ENCODE measurements around the gene ATP6V1D.

ATP6V1D gene

GRCh38 chr14:67391268-67391667, 31.7 kb upstream of the ATP6V1D start:
- DNase-seq (ENCODE audit: extremely low spot score): no peak
- TF ChIP-seq FOXM1 (IDR thresholded peaks at IDR 0.05; ENCODE audit: borderline replicate concordance): no peak
- no peak for TF ChIP-seq SUZ12 (IDR thresholded peaks at IDR 0.05)
- TF ChIP-seq SP1 (IDR thresholded peaks at IDR 0.05): no peak
- TF ChIP-seq CTBP1 (IDR thresholded peaks at IDR 0.05; ENCODE audit: borderline replicate concordance): no peak
- TF ChIP-seq FOXK2 (IDR thresholded peaks at IDR 0.05): no peak
- no peak for TF ChIP-seq HDGF (IDR thresholded peaks at IDR 0.05; ENCODE audit: borderline replicate concordance)
- TF ChIP-seq ARNT (IDR thresholded peaks at IDR 0.05): no peak
- no peak for TF ChIP-seq ZNF384 (IDR thresholded peaks at IDR 0.05)
- no peak for TF ChIP-seq LEF1 (IDR thresholded peaks at IDR 0.05; ENCODE audit: borderline replicate concordance)
- TF ChIP-seq TARDBP (IDR thresholded peaks at IDR 0.05): no peak
- TF ChIP-seq ELF4 (IDR thresholded peaks at IDR 0.05): no peak
- TF ChIP-seq PKNOX1 (IDR thresholded peaks at IDR 0.05): no peak
- no peak for TF ChIP-seq L3MBTL2 (conservative IDR thresholded peaks at IDR 0.05)
- ChIA-PET CTCF (no interaction called here), POLR2A (no interaction called here)

DNA sequence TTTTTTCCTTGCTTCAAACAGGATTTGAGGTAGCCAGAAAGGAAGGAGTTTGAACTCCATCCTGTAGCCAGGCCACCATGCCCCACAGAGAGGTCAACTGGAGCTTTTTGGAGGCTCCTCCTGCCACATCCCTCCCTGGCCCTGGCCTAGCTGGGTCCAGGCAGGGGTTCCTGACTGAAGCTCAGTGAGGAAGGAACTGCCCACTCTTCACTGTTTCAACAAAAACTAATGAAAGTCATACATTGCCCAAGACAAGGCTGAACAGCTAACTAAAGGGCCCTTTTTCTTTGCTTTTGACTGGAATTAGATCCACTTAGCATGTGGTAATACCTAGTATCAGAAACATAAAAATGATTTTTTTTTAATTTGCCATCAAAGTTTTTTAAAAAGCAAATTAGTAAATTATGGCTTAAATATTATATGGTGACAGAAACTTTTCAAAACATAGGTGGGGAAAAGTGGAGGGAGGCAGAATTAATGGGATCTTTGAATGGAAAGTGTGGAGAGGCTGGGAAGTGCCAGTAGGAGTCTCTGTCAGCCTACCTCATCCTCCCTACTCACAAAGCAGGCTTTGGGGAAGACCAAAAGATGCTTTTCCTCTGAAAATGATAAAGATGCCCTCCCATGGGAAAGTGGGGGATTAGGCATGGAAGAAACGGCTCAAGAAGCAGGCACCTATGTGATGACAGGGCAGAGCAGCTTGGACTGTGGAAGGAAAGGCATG, 30.4 kb upstream of the ATP6V1D start:
- POLR2A ChIA-PET: no interaction called here
- no peak for DNase-seq (ENCODE audit: extremely low spot score)
- TF ChIP-seq ZNF384 (IDR thresholded peaks at IDR 0.05): no peak
- no peak for TF ChIP-seq SUZ12 (IDR thresholded peaks at IDR 0.05)
- TF ChIP-seq BHLHE40 (IDR thresholded peaks at IDR 0.05; ENCODE audit: borderline replicate concordance): no peak
- no peak for TF ChIP-seq FOXK2 (IDR thresholded peaks at IDR 0.05)
- TF ChIP-seq FOXM1 (IDR thresholded peaks at IDR 0.05; ENCODE audit: borderline replicate concordance): no peak
- TF ChIP-seq ELF4 (IDR thresholded peaks at IDR 0.05): no peak
- no peak for TF ChIP-seq TARDBP (IDR thresholded peaks at IDR 0.05)
- no peak for TF ChIP-seq SP1 (IDR thresholded peaks at IDR 0.05)
- no peak for TF ChIP-seq NFRKB (IDR thresholded peaks at IDR 0.05)
- no peak for TF ChIP-seq CTBP1 (IDR thresholded peaks at IDR 0.05; ENCODE audit: borderline replicate concordance)
- TF ChIP-seq LEF1 (IDR thresholded peaks at IDR 0.05; ENCODE audit: borderline replicate concordance): no peak
- no peak for TF ChIP-seq HDGF (IDR thresholded peaks at IDR 0.05; ENCODE audit: borderline replicate concordance)
- CTCF ChIA-PET: interaction anchor here (0.6 kb wide), 1 partner anchor 193 kb away, joined by 3 read pairs; no protein-coding TSS in a partner anchor

- no peak for TF ChIP-seq FOXM1 (IDR thresholded peaks at IDR 0.05; ENCODE audit: borderline replicate concordance)
- TF ChIP-seq ELF4 (IDR thresholded peaks at IDR 0.05): no peak
- TF ChIP-seq CTBP1 (IDR thresholded peaks at IDR 0.05; ENCODE audit: borderline replicate concordance): no peak
- TF ChIP-seq TARDBP (IDR thresholded peaks at IDR 0.05): no peak
- no peak for TF ChIP-seq LEF1 (IDR thresholded peaks at IDR 0.05; ENCODE audit: borderline replicate concordance)
- no peak for TF ChIP-seq ARNT (IDR thresholded peaks at IDR 0.05)
- no peak for TF ChIP-seq HDGF (IDR thresholded peaks at IDR 0.05; ENCODE audit: borderline replicate concordance)
- no peak for TF ChIP-seq SUZ12 (IDR thresholded peaks at IDR 0.05)
- TF ChIP-seq BHLHE40 (IDR thresholded peaks at IDR 0.05; ENCODE audit: borderline replicate concordance): no peak
- no peak for TF ChIP-seq SP1 (IDR thresholded peaks at IDR 0.05)
- TF ChIP-seq FOXK2 (IDR thresholded peaks at IDR 0.05): no peak
- no peak for TF ChIP-seq NFRKB (IDR thresholded peaks at IDR 0.05)
- ChIA-PET CTCF (interaction anchor here (0.6 kb wide), 1 partner anchor 193 kb away, joined by 3 read pairs; no protein-coding TSS in a partner anchor), POLR2A (no interaction called here)
- no peak for DNase-seq (ENCODE audit: extremely low spot score)
These were observed 29.7 kb upstream of the ATP6V1D start for GRCh38 chr14:67389275-67389674.

DNA sequence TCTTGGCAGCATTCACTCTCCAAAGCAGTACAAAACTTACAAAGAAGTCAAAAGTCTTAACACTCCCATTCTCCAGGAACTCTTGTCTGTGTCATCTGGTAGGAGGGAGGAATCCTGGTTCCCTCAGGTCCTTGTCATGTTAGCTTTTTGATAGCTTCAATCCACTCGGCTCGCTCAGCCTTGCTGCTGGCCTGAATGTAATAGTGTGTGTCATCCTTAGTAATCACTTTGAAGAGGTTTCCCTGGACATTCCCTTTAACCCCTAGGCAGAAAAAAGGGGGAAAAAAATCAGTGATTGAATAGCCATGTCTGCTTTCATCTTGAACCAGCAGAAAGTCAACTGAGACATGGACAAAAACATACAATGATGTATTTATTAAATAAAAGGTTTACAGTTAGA, 27.6 kb upstream of the ATP6V1D start:
- ChIA-PET CTCF (no interaction called here), POLR2A (no interaction called here)
- no peak for TF ChIP-seq PKNOX1 (IDR thresholded peaks at IDR 0.05)
- no peak for DNase-seq (ENCODE audit: extremely low spot score)

GRCh38 chr14:67385618-67386017, 26.0 kb upstream of the ATP6V1D start:
- no peak for DNase-seq (ENCODE audit: extremely low spot score)
- POLR2A ChIA-PET: no interaction called here
- CTCF ChIA-PET: interaction anchor here (0.9 to 1.1 kb wide), 2 partner anchors 186 to 221 kb away, joined by 3 read pairs; no protein-coding TSS in a partner anchor
- TF ChIP-seq LEF1 (IDR thresholded peaks at IDR 0.05; ENCODE audit: borderline replicate concordance) (no peak), ELF4 (IDR thresholded peaks at IDR 0.05) (no peak), PKNOX1 (IDR thresholded peaks at IDR 0.05) (no peak)

DNA sequence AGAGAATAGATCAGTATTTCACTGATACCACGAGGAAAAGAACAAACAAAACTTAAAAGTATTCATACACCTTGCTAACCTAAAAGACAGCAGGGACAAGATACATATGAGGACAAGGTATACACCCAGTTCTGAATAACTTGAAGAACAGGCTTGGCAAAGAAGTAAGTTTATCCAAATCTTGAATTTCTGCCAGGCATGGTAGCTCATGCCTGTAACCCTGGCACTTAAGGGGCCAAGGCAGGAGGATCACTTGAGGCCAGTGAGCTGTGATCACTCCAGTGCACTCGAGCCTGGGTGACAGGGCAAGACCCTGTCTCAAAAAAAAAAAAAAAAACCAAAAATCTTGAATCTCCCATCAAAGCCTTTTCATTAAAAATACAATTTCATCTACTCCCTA, 25.5 kb upstream of the ATP6V1D start:
- ChIA-PET CTCF (interaction anchor here (0.9 to 1.1 kb wide), 2 partner anchors 186 to 220 kb away, joined by 3 read pairs; no protein-coding TSS in a partner anchor), POLR2A (no interaction called here)
- no peak for DNase-seq (ENCODE audit: extremely low spot score)
- TF ChIP-seq HDGF (IDR thresholded peaks at IDR 0.05; ENCODE audit: borderline replicate concordance) (no peak), SP1 (IDR thresholded peaks at IDR 0.05) (no peak), L3MBTL2 (conservative IDR thresholded peaks at IDR 0.05) (no peak), FOXK2 (IDR thresholded peaks at IDR 0.05) (no peak), LEF1 (IDR thresholded peaks at IDR 0.05; ENCODE audit: borderline replicate concordance) (no peak), ARNT (IDR thresholded peaks at IDR 0.05) (no peak), ZNF384 (IDR thresholded peaks at IDR 0.05) (no peak), FOXM1 (IDR thresholded peaks at IDR 0.05; ENCODE audit: borderline replicate concordance) (no peak), BHLHE40 (IDR thresholded peaks at IDR 0.05; ENCODE audit: borderline replicate concordance) (no peak), ELF4 (IDR thresholded peaks at IDR 0.05) (no peak), SUZ12 (IDR thresholded peaks at IDR 0.05) (no peak), NFRKB (IDR thresholded peaks at IDR 0.05) (no peak), CTBP1 (IDR thresholded peaks at IDR 0.05; ENCODE audit: borderline replicate concordance) (no peak), PKNOX1 (IDR thresholded peaks at IDR 0.05) (no peak)
